Large intestine (tissue), 3 donors: ENCODE data around the gene SMYD3. TPM values are rescaled to one million over a fixed set of nuclear protein-coding genes. Genes with fewer than 3 reads are reported as not detected.
A peak's percentile ranks its signal among the peaks of the same experiment; 100 is the strongest.

Source experiments
- DNase-seq, 2 donors: peaks; one replicate each; pipeline versions ENCODE4 v3.0.0 to v3.0.0-alpha.2; 2013
- H3K27ac ChIP-seq: one replicate; pipeline ENCODE4 v1.5.1; 2013; ENCODE audit warnings: low read length
- H3K27me3 ChIP-seq: 2 replicates; pipeline ENCODE4 v1.6.1; 2013; ENCODE audit warnings: low read length; ENCODE audit not compliant: control insufficient read depth, insufficient read depth
- H3K36me3 ChIP-seq: 2 replicates; pipeline ENCODE4 v1.6.1; 2013; ENCODE audit warnings: low read length; ENCODE audit not compliant: control insufficient read depth, insufficient read depth
- H3K4me1 ChIP-seq: one replicate; pipeline ENCODE4 v1.6.1; 2013; ENCODE audit warnings: low read length; ENCODE audit not compliant: control insufficient read depth, insufficient read depth
- H3K4me3 ChIP-seq: one replicate; pipeline ENCODE4 v1.5.1; 2013; ENCODE audit warnings: low read length
- H3K9me3 ChIP-seq: one replicate; pipeline ENCODE4 v1.6.1; 2013; ENCODE audit warnings: mild to moderate bottlenecking, low read depth, low read length, moderate library complexity; ENCODE audit not compliant: control insufficient read depth
- WGBS: methylation state at CpG from one replicate; pipeline ENCODE4 v1.1.5; 2013; ENCODE audit warnings: low lambda C conversion rate; ENCODE audit not compliant: insufficient coverage; 5-methylcytosine and 5-hydroxymethylcytosine counted together
- polyA plus RNA-seq: library from polyadenylated mRNA; unstranded; fragments of 120-200 nt; gene quantifications from one replicate; pipeline ENCODE4 v1.2.1, GENCODE V29; 2013

Gene SMYD3
- polyA plus RNA-seq, 1 donor, result 12.0 TPM

- DNase-seq, result no peak
- Histone ChIP-seq H3K36me3 (no peaks in the 10 kb centered on the region), H3K4me3 (no peak overlapping the region), H3K27me3 (no peaks in the 10 kb centered on the region), H3K4me1 (no peaks in the 10 kb centered on the region), H3K9me3 (no peaks in the 10 kb centered on the region), H3K27ac (no peak overlapping the region)
- no CpG with 5 or more reads among the region's 3 CpGs for WGBS
Measured at GRCh38 chr1:246122071-246122470, 385.0 kb downstream of the SMYD3 start.

DNA sequence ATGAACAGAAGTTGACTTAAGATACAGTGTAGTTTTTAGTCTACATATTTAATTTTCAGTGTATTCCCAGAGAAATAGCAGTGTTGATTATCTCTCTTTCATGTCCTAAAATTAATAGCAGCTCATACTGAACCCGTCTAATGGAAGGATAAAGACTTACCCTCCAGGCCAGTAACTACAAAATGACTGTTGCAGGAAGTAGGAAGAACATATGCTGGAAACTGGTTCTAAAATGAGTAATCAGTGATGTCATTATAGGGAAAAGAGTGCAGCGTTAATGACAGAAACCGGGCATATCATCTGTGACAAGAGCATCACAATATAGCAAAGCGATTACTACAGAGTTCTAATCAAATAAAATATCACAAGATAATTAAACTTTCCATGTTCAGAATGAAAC is 385.5 kb downstream of the SMYD3 start:
- Histone ChIP-seq H3K27ac (no peak overlapping the region), H3K4me3 (no peak overlapping the region), H3K9me3 (no peaks in the 10 kb centered on the region), H3K36me3 (no peaks in the 10 kb centered on the region), H3K4me1 (no peaks in the 10 kb centered on the region), H3K27me3 (no peaks in the 10 kb centered on the region)
- no peak for DNase-seq
- WGBS, result 92% methylated on average over 2 of the region's 4 CpGs

DNA sequence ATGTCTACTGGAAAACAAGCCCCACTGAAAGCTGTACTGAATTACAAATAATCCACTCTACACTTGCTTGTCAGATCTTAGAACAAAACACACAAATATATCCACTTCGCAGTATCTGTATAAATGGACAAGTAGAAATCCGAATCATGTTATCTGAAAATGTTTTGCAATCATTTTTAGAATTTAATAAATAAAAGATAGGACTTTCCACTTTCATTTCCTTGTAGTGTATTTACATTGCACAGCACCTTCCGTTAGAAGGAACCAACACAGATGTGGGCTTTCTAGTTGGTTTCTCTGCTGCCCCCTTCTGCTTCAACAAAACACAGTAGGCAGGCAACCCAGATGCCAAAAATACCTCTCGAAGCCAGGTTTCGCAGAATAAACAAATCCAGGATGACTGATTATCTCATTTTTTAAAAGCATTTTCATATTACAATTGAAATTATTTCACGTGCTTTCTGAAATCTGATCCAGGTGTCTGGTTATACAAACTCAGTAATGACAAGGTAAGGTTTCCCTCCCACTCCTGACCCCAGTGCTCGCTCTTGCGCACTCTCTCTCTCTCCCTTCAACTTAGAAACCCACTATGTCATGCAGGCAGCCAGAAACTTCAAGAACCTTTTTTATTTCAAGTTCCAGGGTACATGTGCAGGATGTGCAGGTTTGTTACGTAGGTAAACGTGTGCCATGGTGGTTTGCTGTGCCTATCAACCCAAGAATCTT is 389.9 kb downstream of the SMYD3 start:
- WGBS, result 62% methylated on average over 4 of the region's 10 CpGs
- H3K27ac ChIP-seq, result no peak overlapping the region
- H3K27me3 ChIP-seq, result no peaks in the 10 kb centered on the region
- peak; percentile 17 to 56 for DNase-seq
- H3K4me1 ChIP-seq, result no peaks in the 10 kb centered on the region
- no peaks in the 10 kb centered on the region for H3K9me3 ChIP-seq
- H3K36me3 ChIP-seq, result no peaks in the 10 kb centered on the region
- no peak overlapping the region for H3K4me3 ChIP-seq

DNA sequence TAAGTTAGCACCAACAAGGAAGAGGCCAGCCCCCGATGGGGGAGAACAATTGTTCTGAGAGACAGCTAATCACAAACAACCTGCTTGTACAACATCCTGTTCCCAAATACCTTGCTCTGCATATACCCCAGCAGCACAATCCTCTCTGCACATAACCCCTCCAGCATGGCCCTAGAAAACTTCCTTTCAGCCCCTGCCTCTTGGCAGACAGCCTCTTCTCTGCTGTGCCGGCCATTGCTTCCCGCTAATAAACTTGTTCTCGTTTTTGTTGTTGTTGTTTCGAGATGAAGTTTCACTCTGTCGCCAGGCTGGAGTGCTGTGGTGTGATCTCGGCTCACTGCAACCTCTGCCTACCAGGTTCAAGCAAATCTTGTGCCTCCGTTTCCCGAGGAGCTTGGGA is 392.7 kb downstream of the SMYD3 start:
- no peak for DNase-seq
- Histone ChIP-seq H3K4me1 (no peaks in the 10 kb centered on the region), H3K4me3 (no peak overlapping the region), H3K27me3 (no peaks in the 10 kb centered on the region), H3K9me3 (no peaks in the 10 kb centered on the region), H3K36me3 (no peaks in the 10 kb centered on the region), H3K27ac (no peak overlapping the region)
- WGBS, result 88% methylated on average over 5 of the region's 9 CpGs

DNA sequence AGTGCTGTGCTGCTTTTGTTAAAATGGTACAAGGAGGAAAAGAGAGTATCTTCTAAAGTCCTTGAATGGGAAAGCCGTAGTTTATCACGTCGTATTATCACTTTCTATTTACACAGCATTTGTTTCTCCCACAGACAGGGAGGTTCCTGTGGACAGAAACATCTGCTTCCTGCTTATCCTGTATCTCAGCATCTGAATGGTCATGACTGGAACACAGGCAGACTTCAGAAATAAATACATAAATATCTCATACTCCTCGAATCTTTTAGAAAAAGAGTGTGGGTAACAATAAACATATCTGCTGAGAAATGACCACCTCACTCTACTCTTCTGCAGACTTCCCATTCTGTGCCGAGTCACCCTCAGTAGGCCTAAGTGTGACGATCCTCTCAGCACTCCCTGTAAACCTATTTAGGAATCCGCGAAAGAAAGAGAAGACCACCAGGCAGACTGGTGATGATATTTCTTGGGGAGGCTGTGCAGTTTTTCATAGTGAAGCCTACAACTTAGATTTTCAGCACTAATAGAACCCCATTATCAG is 393.5 kb downstream of the SMYD3 start:
- no peaks in the 10 kb centered on the region for H3K9me3 ChIP-seq
- peak; percentile 7 to 9 for DNase-seq
- WGBS, result no CpG with 5 or more reads among the region's 8 CpGs
- H3K4me1 ChIP-seq, result no peaks in the 10 kb centered on the region
- H3K36me3 ChIP-seq, result no peaks in the 10 kb centered on the region
- H3K27ac ChIP-seq, result no peak overlapping the region
- no peaks in the 10 kb centered on the region for H3K27me3 ChIP-seq
- no peak overlapping the region for H3K4me3 ChIP-seq

DNA sequence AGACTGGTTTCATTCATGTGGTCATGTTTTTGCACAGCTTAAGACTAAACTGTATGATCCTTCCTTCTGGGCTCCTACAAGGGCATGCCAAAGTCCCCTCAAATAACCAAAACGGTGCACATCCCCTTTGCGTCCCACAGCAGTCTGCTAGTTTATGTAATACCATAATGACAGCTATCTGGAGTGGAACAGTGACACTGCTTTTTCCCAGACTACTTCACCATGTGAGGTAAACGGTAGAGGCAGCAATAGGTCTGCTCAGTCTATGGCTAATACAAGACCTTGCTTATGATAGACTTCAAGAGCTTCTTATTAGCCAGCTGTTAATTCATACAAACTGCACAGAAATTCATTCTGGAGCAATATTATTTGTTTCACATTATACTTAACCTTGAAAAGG is 395.5 kb downstream of the SMYD3 start:
- no CpG with 5 or more reads among the region's 3 CpGs for WGBS
- DNase-seq, result no peak
- no peaks in the 10 kb centered on the region for H3K4me1 ChIP-seq
- H3K9me3 ChIP-seq, result no peaks in the 10 kb centered on the region
- H3K27me3 ChIP-seq, result no peaks in the 10 kb centered on the region
- no peaks in the 10 kb centered on the region for H3K36me3 ChIP-seq
- H3K4me3 ChIP-seq, result no peak overlapping the region
- H3K27ac ChIP-seq, result no peak overlapping the region

DNA sequence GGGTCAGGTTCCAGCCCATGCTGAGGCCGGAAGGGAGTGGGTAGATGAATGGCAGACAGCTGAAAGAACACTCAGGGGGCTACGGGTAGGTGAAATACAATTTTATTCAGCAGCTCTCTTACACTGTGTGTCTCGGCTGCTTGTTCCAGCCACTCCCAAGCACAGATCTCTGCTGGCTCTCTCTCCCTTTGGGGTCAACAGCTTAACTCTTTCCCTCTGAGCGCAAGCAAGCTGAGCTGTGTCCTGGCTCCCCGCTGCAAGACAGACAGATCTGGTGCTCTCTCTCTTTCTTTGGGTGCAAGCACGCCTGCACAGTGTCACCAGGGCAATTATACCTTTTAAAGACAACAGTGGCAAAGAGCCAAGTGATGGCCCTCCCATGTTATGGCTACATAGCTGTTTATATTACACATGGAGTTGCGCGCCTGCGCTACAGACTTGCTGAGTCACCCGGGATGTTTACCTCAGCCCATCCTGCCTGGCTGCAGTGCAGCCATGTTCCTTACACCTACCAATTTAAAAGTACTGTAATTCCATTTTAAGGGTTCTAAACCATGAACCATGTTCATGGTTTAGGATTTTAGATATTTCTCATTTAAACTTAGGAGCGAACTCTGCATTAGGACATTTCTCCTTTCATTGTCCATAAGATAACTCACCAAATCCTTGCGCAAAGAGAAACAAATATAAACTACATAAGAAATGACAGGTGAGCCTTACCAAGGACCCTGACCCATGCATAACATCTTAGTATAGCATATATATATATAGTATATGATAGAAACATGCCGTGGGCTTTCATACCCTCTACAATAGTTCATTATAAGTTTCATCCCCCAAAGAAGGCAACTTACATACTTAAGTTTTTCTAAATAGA is 396.5 kb downstream of the SMYD3 start:
- Histone ChIP-seq H3K27me3 (no peaks in the 10 kb centered on the region), H3K27ac (no peak overlapping the region), H3K4me1 (no peaks in the 10 kb centered on the region), H3K4me3 (no peak overlapping the region), H3K36me3 (no peaks in the 10 kb centered on the region), H3K9me3 (no peaks in the 10 kb centered on the region)
- DNase-seq, result peak; percentile 26 to 50
- 100% methylated on average over 1 of the region's 13 CpGs for WGBS

- DNase-seq, result peak in 1 of 2 donors; percentile 34
- H3K27me3 ChIP-seq, result no peaks in the 10 kb centered on the region
- no peaks in the 10 kb centered on the region for H3K36me3 ChIP-seq
- no peak overlapping the region for H3K4me3 ChIP-seq
- H3K4me1 ChIP-seq, result no peaks in the 10 kb centered on the region
- no peak overlapping the region for H3K27ac ChIP-seq
- no peaks in the 10 kb centered on the region for H3K9me3 ChIP-seq
- WGBS, result 35% methylated on average over 2 of the region's 6 CpGs
Measured at GRCh38 chr1:246108278-246108925, 398.7 kb downstream of the SMYD3 start.

GRCh38 chr1:246107516-246108277 is 399.4 kb downstream of the SMYD3 start:
- Histone ChIP-seq H3K27ac (no peak overlapping the region), H3K4me3 (no peak overlapping the region), H3K27me3 (no peaks in the 10 kb centered on the region), H3K36me3 (no peaks in the 10 kb centered on the region), H3K9me3 (no peaks in the 10 kb centered on the region), H3K4me1 (no peaks in the 10 kb centered on the region)
- peak in 1 of 2 donors; percentile 8 for DNase-seq
- WGBS, result 40% methylated on average over 1 of the region's 4 CpGs
